Measurements from ENCODE around the gene MICALL2. TPM values are rescaled to one million over a fixed set of nuclear protein-coding genes. Genes with fewer than 3 reads are reported as not detected.

The MICALL2 gene
- total and polyA plus RNA-seq, 2 donors (not counting 1 experiment from before 2014, with no cell fraction given) = 11.7 to 60.1 TPM

DNA sequence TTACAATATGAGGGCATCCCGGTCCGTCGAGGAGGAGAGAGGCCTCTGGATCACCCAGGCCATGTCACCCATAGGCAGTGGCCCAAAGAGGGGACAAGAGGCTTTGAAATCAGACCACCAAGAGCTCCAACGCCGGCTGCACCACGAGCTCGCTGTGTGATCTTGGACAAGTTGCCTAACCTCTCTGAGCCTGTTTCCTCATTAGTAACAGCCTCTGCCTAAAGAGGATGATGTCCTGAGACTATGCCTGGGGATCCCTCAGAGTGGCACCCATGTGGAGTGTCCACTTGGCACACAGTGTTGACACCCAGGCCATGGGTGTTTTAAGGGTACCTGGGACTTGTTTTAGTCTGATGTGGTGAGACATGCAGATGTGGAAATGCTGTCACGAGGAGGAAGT lies 50.8 kb downstream of the MICALL2 start:
- peaks cover 19% of the 10 kb centered on the region for H3K27me3 ChIP-seq (ENCODE audit: control insufficient read depth, insufficient read depth, low read length)
- no peak for DNase-seq (ENCODE audit: low read depth in 2 of 2)
- TF ChIP-seq, protein P1, sequence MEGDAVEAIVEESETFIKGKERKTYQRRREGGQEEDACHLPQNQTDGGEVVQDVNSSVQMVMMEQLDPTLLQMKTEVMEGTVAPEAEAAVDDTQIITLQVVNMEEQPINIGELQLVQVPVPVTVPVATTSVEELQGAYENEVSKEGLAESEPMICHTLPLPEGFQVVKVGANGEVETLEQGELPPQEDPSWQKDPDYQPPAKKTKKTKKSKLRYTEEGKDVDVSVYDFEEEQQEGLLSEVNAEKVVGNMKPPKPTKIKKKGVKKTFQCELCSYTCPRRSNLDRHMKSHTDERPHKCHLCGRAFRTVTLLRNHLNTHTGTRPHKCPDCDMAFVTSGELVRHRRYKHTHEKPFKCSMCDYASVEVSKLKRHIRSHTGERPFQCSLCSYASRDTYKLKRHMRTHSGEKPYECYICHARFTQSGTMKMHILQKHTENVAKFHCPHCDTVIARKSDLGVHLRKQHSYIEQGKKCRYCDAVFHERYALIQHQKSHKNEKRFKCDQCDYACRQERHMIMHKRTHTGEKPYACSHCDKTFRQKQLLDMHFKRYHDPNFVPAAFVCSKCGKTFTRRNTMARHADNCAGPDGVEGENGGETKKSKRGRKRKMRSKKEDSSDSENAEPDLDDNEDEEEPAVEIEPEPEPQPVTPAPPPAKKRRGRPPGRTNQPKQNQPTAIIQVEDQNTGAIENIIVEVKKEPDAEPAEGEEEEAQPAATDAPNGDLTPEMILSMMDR (conservative IDR thresholded peaks at IDR 0.05 in 1 of 2, IDR thresholded peaks at IDR 0.05 in 1 of 2; ENCODE audit: low read depth in 1 of 2, low read length in 2 of 2) = no peak
- H3K9me3 ChIP-seq (ENCODE audit: control insufficient read depth, insufficient read depth, low read depth, low read length) = no peaks in the 10 kb centered on the region
- H3K4me1 ChIP-seq (ENCODE audit: control insufficient read depth, extremely low read depth, insufficient read depth, low read length) = no peaks in the 10 kb centered on the region
- no peak overlapping the region for H2AFZ ChIP-seq (ENCODE audit: low read length)
- no peak overlapping the region for H3K4me3 ChIP-seq (replicated peaks in 1 of 4; ENCODE audit: control extremely low read depth in 1 of 4, insufficient read depth in 1 of 4, low read depth in 3 of 4, low read length in 4 of 4)
- no peaks in the 10 kb centered on the region for H3K79me2 ChIP-seq (ENCODE audit: control insufficient read depth, insufficient read depth, low read length)
- H4K20me1 ChIP-seq (ENCODE audit: control insufficient read depth, extremely low read depth, insufficient read depth, low read length) = no peaks in the 10 kb centered on the region
- H3K36me3 ChIP-seq (ENCODE audit: control insufficient read depth, insufficient read depth, low read length) = no peaks in the 10 kb centered on the region
- no peak overlapping the region for H3K4me2 ChIP-seq (ENCODE audit: extremely low read depth, insufficient read depth, low read length)
- H3K27ac ChIP-seq (ENCODE audit: insufficient read depth, low read length) = no peak overlapping the region
- no peak overlapping the region for H3K9ac ChIP-seq (ENCODE audit: insufficient read depth, low read length)

DNA sequence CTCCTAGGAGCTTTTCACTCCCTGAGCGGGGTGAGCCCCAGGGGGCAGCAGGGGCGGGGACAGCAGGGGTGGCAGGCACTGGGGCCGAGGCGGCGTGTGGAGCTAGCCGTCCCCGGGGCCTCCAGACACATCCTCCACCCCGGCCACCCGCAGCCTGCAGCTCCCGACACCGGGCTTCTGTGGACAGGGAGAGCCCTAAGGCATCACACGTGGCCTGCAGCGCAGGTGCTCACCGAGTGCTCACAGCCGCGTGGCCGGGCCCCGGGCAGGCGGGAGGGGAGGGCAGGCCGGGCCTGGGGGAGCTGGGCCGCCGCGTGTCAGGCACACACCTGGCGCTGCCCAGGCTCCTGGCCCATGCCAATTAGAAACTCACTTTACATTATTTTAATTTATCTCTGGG lies 51.4 kb downstream of the MICALL2 start:
- H3K27me3 ChIP-seq (ENCODE audit: control insufficient read depth, insufficient read depth, low read length) = peaks cover 24% of the 10 kb centered on the region

DNA sequence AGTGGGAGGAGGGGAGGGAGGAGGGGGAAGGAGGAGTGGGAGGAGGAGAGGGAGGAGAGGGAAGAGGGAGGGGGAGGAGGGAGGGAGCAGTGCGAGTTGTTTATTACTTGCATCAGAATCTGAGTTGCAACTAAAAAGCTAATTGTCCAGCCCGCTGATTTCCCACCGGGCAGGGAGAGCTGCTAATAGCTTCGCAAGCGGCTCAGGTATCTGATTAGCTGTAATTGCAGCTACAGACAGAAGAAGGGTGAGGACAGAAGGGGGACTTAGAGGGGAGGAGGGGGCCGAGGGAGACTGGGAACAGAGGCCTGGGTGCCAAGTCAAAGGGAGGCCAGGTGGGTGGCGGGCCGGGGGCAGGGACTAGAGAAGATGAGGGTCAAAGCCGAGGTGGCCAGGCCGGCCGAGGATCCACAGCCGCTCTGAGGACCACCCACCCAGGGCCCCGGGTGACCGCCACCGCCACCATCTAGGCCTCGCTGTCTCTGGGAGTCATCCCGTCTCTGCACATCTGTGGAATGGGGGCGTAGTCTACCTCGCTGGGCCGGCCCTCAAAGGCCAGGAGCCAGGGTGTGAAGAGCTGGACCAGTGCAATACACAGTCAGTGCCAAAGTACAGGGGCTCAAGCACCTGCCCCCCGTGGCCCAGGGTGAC lies 54.2 kb downstream of the MICALL2 start:
- Histone ChIP-seq H4K20me1 (ENCODE audit: control insufficient read depth, extremely low read depth, insufficient read depth, low read length) (no peaks in the 10 kb centered on the region), H3K36me3 (ENCODE audit: control insufficient read depth, insufficient read depth, low read length) (no peaks in the 10 kb centered on the region), H2AFZ (ENCODE audit: low read length) (no peak overlapping the region), H3K4me3 (replicated peaks in 1 of 4; ENCODE audit: control extremely low read depth in 1 of 4, insufficient read depth in 1 of 4, low read depth in 3 of 4, low read length in 4 of 4) (no peak overlapping the region), H3K9ac (ENCODE audit: insufficient read depth, low read length) (no peak overlapping the region), H3K9me3 (ENCODE audit: control insufficient read depth, insufficient read depth, low read depth, low read length) (no peaks in the 10 kb centered on the region), H3K79me2 (ENCODE audit: control insufficient read depth, insufficient read depth, low read length) (no peaks in the 10 kb centered on the region), H3K4me2 (ENCODE audit: extremely low read depth, insufficient read depth, low read length) (no peak overlapping the region), H3K27ac (ENCODE audit: insufficient read depth, low read length) (no peak overlapping the region), H3K4me1 (ENCODE audit: control insufficient read depth, extremely low read depth, insufficient read depth, low read length) (no peaks in the 10 kb centered on the region), H3K27me3 (ENCODE audit: control insufficient read depth, insufficient read depth, low read length) (peaks cover 26% of the 10 kb centered on the region)
- no peak for TF ChIP-seq EZH2 (IDR thresholded peaks at IDR 0.05; ENCODE audit: low read length, missing control alignments)
- TF ChIP-seq, protein P1 (conservative IDR thresholded peaks at IDR 0.05 in 1 of 2, IDR thresholded peaks at IDR 0.05 in 1 of 2; ENCODE audit: low read depth in 1 of 2, low read length in 2 of 2) = no peak
- DNase-seq (ENCODE audit: low read depth in 2 of 2) = no peak

More for the DNA sequence above, 51.4 kb downstream of the MICALL2 start:
- no peaks in the 10 kb centered on the region for H4K20me1 ChIP-seq (ENCODE audit: control insufficient read depth, extremely low read depth, insufficient read depth, low read length)
- no peaks in the 10 kb centered on the region for H3K79me2 ChIP-seq (ENCODE audit: control insufficient read depth, insufficient read depth, low read length)
- H3K4me1 ChIP-seq (ENCODE audit: control insufficient read depth, extremely low read depth, insufficient read depth, low read length) = no peaks in the 10 kb centered on the region
- DNase-seq (ENCODE audit: low read depth in 2 of 2) = no peak
- H2AFZ ChIP-seq (ENCODE audit: low read length) = no peak overlapping the region
- TF ChIP-seq, protein P1 (conservative IDR thresholded peaks at IDR 0.05 in 1 of 2, IDR thresholded peaks at IDR 0.05 in 1 of 2; ENCODE audit: low read depth in 1 of 2, low read length in 2 of 2) = no peak
- no peak for TF ChIP-seq EZH2 (IDR thresholded peaks at IDR 0.05; ENCODE audit: low read length, missing control alignments)
- H3K36me3 ChIP-seq (ENCODE audit: control insufficient read depth, insufficient read depth, low read length) = no peaks in the 10 kb centered on the region
- H3K9ac ChIP-seq (ENCODE audit: insufficient read depth, low read length) = no peak overlapping the region
- H3K27ac ChIP-seq (ENCODE audit: insufficient read depth, low read length) = no peak overlapping the region
- no peak overlapping the region for H3K4me2 ChIP-seq (ENCODE audit: extremely low read depth, insufficient read depth, low read length)
- H3K4me3 ChIP-seq (replicated peaks in 1 of 4; ENCODE audit: control extremely low read depth in 1 of 4, insufficient read depth in 1 of 4, low read depth in 3 of 4, low read length in 4 of 4) = no peak overlapping the region
- no peaks in the 10 kb centered on the region for H3K9me3 ChIP-seq (ENCODE audit: control insufficient read depth, insufficient read depth, low read depth, low read length)

Measured in fibroblast of lung (primary cell).